CD4-positive, alpha-beta T cell (primary cell): ENCODE data around the gene GFOD1. TPM values are rescaled to one million over a fixed set of nuclear protein-coding genes. Genes with fewer than 3 reads are reported as not detected.

Source experiments
- ATAC-seq: fragments of 200-7000 bp; cut with Tn5 transposase; one replicate; pipeline ENCODE4 v1.10.0; 2022; ENCODE audit warnings: mild to moderate bottlenecking; ENCODE audit not compliant: poor library complexity
- CTCF ChIA-PET: fragments of 350-600 bp; sonication (Branson Sonifier 250); formaldehyde crosslinking; loops from one replicate; lab custom pipeline; 2021; ENCODE audit warnings: antibody characterized with exemption, inconsistent platforms; lab: Charles Lee
- POLR2A ChIA-PET: fragments of 350-600 bp; sonication (Branson Sonifier 250); formaldehyde crosslinking; loops from one replicate; lab custom pipeline; 2021; ENCODE audit warnings: antibody characterized with exemption, inconsistent platforms; lab: Charles Lee
- DNase-seq, 14 experiments: peaks; one replicate each; pipeline ENCODE4 v3.0.0-alpha.2; 2013 to 2020; ENCODE audit warnings: mixed read lengths in 2 of 14
- H3K27ac ChIP-seq, 2 donors: one replicate each; pipeline versions ENCODE4 v1.5.1 to v1.7.0; 2013; ENCODE audit warnings: low read length in 2 of 2, low read depth in 1 of 2, mild to moderate bottlenecking in 1 of 2
- H3K27me3 ChIP-seq, 2 experiments: 1 replicate in 1 of 2; 2 replicates in 1 of 2; pipeline versions ENCODE4 v1.6.1 to v1.7.0; 2013; ENCODE audit warnings: low read length in 2 of 2, control low read depth in 1 of 2, mild to moderate bottlenecking in 1 of 2, moderate library complexity in 1 of 2; ENCODE audit not compliant: insufficient read depth in 2 of 2, control insufficient read depth in 1 of 2
- H3K36me3 ChIP-seq: one replicate; pipeline ENCODE4 v1.6.1; 2013; ENCODE audit warnings: low read length, control low read depth; ENCODE audit not compliant: insufficient read depth
- H3K4me1 ChIP-seq: one replicate; pipeline ENCODE4 v1.6.1; 2013; ENCODE audit warnings: low read length, control low read depth; ENCODE audit not compliant: insufficient read depth
- H3K4me3 ChIP-seq: one replicate; pipeline ENCODE4 v1.5.1; 2013; ENCODE audit warnings: mild to moderate bottlenecking, low read length, moderate library complexity
- H3K9me3 ChIP-seq, 2 experiments: 1 replicate in 1 of 2; 2 replicates in 1 of 2; pipeline versions ENCODE4 v1.6.1 to v1.7.0; 2013; ENCODE audit warnings: low read length in 2 of 2, mild to moderate bottlenecking in 2 of 2, control low read depth in 1 of 2, moderate library complexity in 1 of 2; ENCODE audit not compliant: control insufficient read depth in 1 of 2, insufficient read depth in 1 of 2
- H3K27ac Mint-ChIP-seq: one replicate; pipeline ENCODE4 v1.8.0; 2020; ENCODE audit warnings: mixed read lengths
- H3K27me3 Mint-ChIP-seq: one replicate; pipeline ENCODE4 v1.8.0; 2021; ENCODE audit warnings: mixed read lengths
- H3K36me3 Mint-ChIP-seq: one replicate; pipeline ENCODE4 v1.8.0; 2021; ENCODE audit warnings: low read depth, mixed read lengths
- H3K4me1 Mint-ChIP-seq: one replicate; pipeline ENCODE4 v1.8.0; 2021; ENCODE audit warnings: low read depth, mixed read lengths
- H3K4me3 Mint-ChIP-seq: one replicate; pipeline ENCODE4 v1.8.0; 2020; ENCODE audit warnings: mild to moderate bottlenecking, mixed read lengths
- H3K9me3 Mint-ChIP-seq: one replicate; pipeline ENCODE4 v1.8.0; 2020; ENCODE audit warnings: mixed read lengths
- CTCF ChIP-seq: fragments of 200-600 bp; IDR thresholded peaks from one replicate; pipeline ENCODE4 v1.8.0; 2022; ENCODE audit warnings: antibody characterized with exemption, mild to moderate bottlenecking
- intact Hi-C, 2 experiments: fragments of 100-400 bp; cut with DNase I in 1 of 2; cut with micrococcal nuclease in 1 of 2; formaldehyde crosslinking; loops; one replicate each; pipeline versions ENCODE4 v1.15.1 to v1.9.0; 2023 to 2025; cut with DNase I, micrococcal nuclease
- total RNA-seq, 174 experiments: library from RNA in 2 of 174; stranded (reverse) in 2 of 174; gene quantifications; one replicate each; pipeline ENCODE4 v1.2.3 and lab custom pipeline; 2021 to 2026

The GFOD1 gene
- total RNA-seq, 2 experiments from 2014 or later = 1.3 to 2.0 TPM

DNA sequence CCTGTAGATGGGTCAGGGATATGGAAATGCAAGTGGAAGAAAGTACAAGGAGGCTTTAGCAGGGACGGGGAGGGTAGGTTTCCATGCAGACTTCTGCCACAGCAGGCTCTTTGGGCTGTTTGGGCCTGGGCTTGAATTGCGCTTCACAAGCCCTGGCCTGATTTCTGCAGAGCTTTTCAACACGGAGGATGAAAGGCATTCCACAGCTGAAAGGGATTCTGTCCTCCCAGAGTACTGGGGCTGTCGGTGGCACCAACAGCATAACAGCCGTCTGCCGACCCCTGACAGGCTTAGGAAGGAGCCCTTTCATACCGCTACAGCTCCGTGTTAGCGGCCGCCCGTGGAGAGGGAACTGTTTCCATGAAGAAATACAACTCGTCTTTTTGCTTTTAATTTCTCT is 136.1 kb downstream of the GFOD1 start:
- CTCF ChIA-PET = no interaction called here

DNA sequence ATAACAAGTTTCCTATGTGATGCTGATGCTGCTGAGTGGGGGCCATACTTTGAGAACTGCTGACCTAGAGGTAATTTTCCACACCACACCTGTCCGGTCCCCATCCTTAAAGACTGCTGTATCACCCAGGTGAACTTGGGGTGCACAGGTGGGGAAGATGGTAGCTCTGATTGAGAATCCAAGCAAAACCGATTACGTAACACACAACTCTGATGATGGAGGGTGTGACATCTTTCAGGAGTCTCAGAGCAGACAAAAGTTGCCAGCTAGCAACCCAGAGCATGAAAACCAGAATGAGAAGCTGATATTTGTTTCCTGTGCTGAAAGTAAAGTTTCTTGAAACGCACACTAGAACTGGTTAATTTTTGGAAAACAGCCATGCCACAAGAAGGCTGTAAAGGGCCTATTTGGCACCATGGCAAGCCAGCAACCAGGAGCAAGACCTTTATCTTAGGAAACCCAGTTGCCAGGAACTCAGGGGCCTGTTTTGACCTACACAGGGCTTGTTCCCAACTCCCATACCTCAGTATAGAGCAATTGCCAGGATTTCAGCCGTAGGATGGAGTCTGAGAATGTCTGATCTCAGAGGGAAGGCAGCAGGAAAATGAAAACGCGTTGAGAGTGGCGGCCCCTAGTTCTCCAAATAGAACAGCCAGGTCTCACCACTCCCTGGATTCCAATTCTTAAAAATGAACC is 137.4 kb downstream of the GFOD1 start:
- Mint-ChIP-seq H3K27me3 (no peaks in the 10 kb centered on the region), H3K27ac (no peak overlapping the region), H3K9me3 (no peaks in the 10 kb centered on the region), H3K4me1 (peaks cover 15% of the 10 kb centered on the region), H3K36me3 (no peaks in the 10 kb centered on the region), H3K4me3 (no peak overlapping the region)
- H3K4me3 ChIP-seq = no peak overlapping the region
- no peaks in the 10 kb centered on the region for H3K36me3 ChIP-seq
- intact Hi-C loops = no loop called here
- no peak for TF ChIP-seq CTCF
- no peak overlapping the region for H3K27ac ChIP-seq
- POLR2A ChIA-PET = interaction anchor here (0.7 kb wide), 1 partner anchor 747 kb away, joined by 3 read pairs; no protein-coding TSS in a partner anchor
- no peak for ATAC-seq
- peaks cover 13% of the 10 kb centered on the region for H3K4me1 ChIP-seq
- CTCF ChIA-PET = no interaction called here
- no peaks in the 10 kb centered on the region for H3K9me3 ChIP-seq
- H3K27me3 ChIP-seq = no peaks in the 10 kb centered on the region
- no peak for DNase-seq

More for the DNA sequence above, 136.1 kb downstream of the GFOD1 start:
- DNase-seq = no peak
- Mint-ChIP-seq H3K4me1 (peaks cover 29% of the 10 kb centered on the region), H3K4me3 (no peak overlapping the region), H3K9me3 (no peaks in the 10 kb centered on the region), H3K27ac (no peak overlapping the region), H3K36me3 (no peaks in the 10 kb centered on the region), H3K27me3 (no peaks in the 10 kb centered on the region)
- Histone ChIP-seq H3K9me3 (no peaks in the 10 kb centered on the region), H3K36me3 (no peaks in the 10 kb centered on the region), H3K4me1 (peaks cover 23% of the 10 kb centered on the region), H3K27ac (no peak overlapping the region), H3K27me3 (no peaks in the 10 kb centered on the region), H3K4me3 (no peak overlapping the region)
- no peak for TF ChIP-seq CTCF
- POLR2A ChIA-PET = no interaction called here
- ATAC-seq = no peak
- intact Hi-C loops = no loop called here

DNA sequence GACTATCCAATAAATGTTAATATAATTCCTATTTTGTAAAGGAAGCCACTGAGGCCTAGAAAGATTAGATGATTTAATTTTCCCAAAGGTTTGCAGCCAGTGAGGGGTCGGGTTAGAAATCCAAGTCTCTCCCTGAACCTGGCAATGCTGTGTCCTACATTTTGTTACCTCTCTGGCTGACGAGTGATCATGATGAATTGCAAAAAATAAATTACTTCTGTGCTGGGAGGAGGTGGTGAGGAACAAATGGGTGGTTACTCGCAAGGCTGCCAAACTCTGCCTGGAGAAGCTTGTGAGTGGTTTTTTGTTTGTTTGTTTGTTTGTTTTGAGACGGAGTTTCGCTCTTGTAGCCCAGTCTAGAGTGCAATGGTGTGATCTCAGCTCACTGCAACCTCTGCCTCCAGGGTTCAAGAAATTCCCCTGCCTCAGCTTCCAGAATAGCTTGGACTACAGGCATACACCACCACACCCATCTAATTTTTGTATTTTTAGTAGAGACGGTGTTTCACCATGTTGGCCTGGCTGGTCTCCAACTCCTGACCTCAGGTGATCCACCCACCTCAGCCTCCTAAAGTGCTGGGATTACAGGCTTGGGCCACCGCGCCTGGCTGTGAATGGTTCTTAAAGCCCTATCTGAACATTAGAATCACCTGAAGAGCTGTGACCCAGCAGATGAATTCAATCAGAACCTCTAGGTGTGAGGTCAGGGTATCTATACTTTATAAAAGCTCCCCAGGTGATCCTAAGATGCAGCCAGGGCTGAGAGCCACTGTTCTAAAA is 138.9 kb downstream of the GFOD1 start:
- Mint-ChIP-seq H3K27me3 (no peaks in the 10 kb centered on the region), H3K27ac (no peak overlapping the region), H3K4me1 (peaks cover 3% of the 10 kb centered on the region), H3K4me3 (no peak overlapping the region), H3K36me3 (no peaks in the 10 kb centered on the region), H3K9me3 (no peaks in the 10 kb centered on the region)
- H3K4me1 ChIP-seq = no peaks in the 10 kb centered on the region
- no peaks in the 10 kb centered on the region for H3K27me3 ChIP-seq
- H3K27ac ChIP-seq = no peak overlapping the region
- CTCF ChIA-PET = no interaction called here
- H3K4me3 ChIP-seq = no peak overlapping the region
- H3K36me3 ChIP-seq = no peaks in the 10 kb centered on the region
- H3K9me3 ChIP-seq = no peaks in the 10 kb centered on the region
- POLR2A ChIA-PET = no interaction called here
- TF ChIP-seq CTCF = no peak
- intact Hi-C loops = no loop called here
- ATAC-seq (no peak), DNase-seq (no peak)
